Hepatocyte (in vitro differentiated cells): Measurements from ENCODE around the gene GRID1.

Experiments
- EZH2 ChIP-seq: fragments of 200-600 bp; sonication (generic); IDR thresholded peaks from 2 replicates; pipeline ENCODE4 v1.6.1; 2016; ENCODE audit warnings: antibody characterized with exemption, mild to moderate bottlenecking, borderline replicate concordance
- EZH2phosphoT487 ChIP-seq: fragments of 200-600 bp; sonication (generic); IDR thresholded peaks from one replicate; pipeline ENCODE4 v1.6.1; 2018; ENCODE audit warnings: antibody characterized with exemption, mild to moderate bottlenecking, low read depth, moderate library complexity; ENCODE audit not compliant: unreplicated experiment, severe bottlenecking
- TF ChIP-seq, protein P1 (sequence below): fragments of 200-600 bp; sonication (generic); IDR thresholded peaks from 2 replicates; pipeline ENCODE4 v1.5.1; 2016; ENCODE audit warnings: antibody characterized with exemption, mild to moderate bottlenecking; ENCODE audit not compliant: poor library complexity

DNA sequence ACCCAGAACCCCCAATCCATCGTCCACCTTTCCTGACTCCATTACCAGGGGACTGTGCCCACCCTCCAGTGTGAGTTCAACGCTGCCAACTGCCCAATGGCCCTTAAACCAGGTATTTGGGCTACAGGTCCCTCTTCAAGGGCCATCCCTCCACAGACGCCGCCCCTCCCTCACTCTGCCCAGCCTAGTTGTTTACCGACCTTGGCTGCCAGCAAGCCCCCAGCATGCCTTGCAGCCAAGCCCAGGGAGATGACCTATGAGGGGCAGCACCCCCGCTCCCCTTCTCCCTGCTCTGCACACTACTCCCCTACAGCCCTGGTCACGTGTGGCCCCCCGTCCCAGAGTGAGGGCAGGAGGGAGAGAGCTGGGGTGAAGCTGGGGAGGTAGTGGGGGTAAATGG, 147.3 kb downstream of the GRID1 start:
- TF ChIP-seq, protein P1, sequence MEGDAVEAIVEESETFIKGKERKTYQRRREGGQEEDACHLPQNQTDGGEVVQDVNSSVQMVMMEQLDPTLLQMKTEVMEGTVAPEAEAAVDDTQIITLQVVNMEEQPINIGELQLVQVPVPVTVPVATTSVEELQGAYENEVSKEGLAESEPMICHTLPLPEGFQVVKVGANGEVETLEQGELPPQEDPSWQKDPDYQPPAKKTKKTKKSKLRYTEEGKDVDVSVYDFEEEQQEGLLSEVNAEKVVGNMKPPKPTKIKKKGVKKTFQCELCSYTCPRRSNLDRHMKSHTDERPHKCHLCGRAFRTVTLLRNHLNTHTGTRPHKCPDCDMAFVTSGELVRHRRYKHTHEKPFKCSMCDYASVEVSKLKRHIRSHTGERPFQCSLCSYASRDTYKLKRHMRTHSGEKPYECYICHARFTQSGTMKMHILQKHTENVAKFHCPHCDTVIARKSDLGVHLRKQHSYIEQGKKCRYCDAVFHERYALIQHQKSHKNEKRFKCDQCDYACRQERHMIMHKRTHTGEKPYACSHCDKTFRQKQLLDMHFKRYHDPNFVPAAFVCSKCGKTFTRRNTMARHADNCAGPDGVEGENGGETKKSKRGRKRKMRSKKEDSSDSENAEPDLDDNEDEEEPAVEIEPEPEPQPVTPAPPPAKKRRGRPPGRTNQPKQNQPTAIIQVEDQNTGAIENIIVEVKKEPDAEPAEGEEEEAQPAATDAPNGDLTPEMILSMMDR, result no peak
- TF ChIP-seq EZH2, result no peak
- no peak for TF ChIP-seq EZH2phosphoT487
